H9 (cell line): ENCODE data around the gene PJA2. TPM values are rescaled to one million over a fixed set of nuclear protein-coding genes. Genes with fewer than 3 reads are reported as not detected.

Experiments used
- DNase-seq: peaks from one replicate; pipeline ENCODE4 v3.0.0-alpha.2; 2017
- H2AFZ ChIP-seq: one replicate; pipeline ENCODE4 v1.6.1; 2013; ENCODE audit warnings: mild to moderate bottlenecking, low read length, control low read depth, moderate library complexity
- H2AK5ac ChIP-seq: 2 replicates; pipeline ENCODE4 v1.6.1; 2013; ENCODE audit warnings: low read length, control low read depth, mixed read lengths; ENCODE audit not compliant: insufficient read length
- H2BK120ac ChIP-seq: one replicate; pipeline ENCODE4 v1.6.1; 2013; ENCODE audit warnings: low read depth, mild to moderate bottlenecking, low read length, control low read depth, inconsistent platforms; ENCODE audit not compliant: poor library complexity, severe bottlenecking
- H2BK12ac ChIP-seq: 2 replicates; pipeline ENCODE4 v1.6.1; 2013; ENCODE audit warnings: low read length, control low read depth, mixed read lengths, low read depth; ENCODE audit not compliant: insufficient read length
- H2BK15ac ChIP-seq: 2 replicates; pipeline ENCODE4 v1.6.1; 2013; ENCODE audit warnings: low read depth, low read length, control low read depth
- H2BK20ac ChIP-seq: one replicate; pipeline ENCODE4 v1.6.1; 2013; ENCODE audit warnings: low read depth, mild to moderate bottlenecking, low read length, control low read depth, inconsistent platforms; ENCODE audit not compliant: poor library complexity, severe bottlenecking
- H2BK5ac ChIP-seq: 2 replicates; pipeline ENCODE4 v1.6.1; 2013; ENCODE audit warnings: low read length, control low read depth, mixed read lengths; ENCODE audit not compliant: insufficient read length
- H3K14ac ChIP-seq: 2 replicates; pipeline ENCODE4 v1.6.1; 2013; ENCODE audit warnings: low read length, control low read depth; ENCODE audit not compliant: insufficient read depth
- H3K18ac ChIP-seq: 2 replicates; pipeline ENCODE4 v1.6.1; 2013; ENCODE audit warnings: low read depth, mild to moderate bottlenecking, mixed read lengths, low read length, control low read depth; ENCODE audit not compliant: insufficient read length
- H3K23ac ChIP-seq: 2 replicates; pipeline ENCODE4 v1.6.1; 2013; ENCODE audit warnings: low read length, control low read depth, mixed read lengths, low read depth; ENCODE audit not compliant: insufficient read length
- H3K23me2 ChIP-seq: 2 replicates; pipeline ENCODE4 v1.6.1; 2013; ENCODE audit warnings: low read depth, mild to moderate bottlenecking, mixed read lengths, low read length, control low read depth; ENCODE audit not compliant: insufficient read length, poor library complexity, severe bottlenecking
- H3K27ac ChIP-seq: 2 replicates; pipeline ENCODE4 v1.5.1; 2013; ENCODE audit warnings: low read length, control low read depth, mixed read lengths, low read depth; ENCODE audit not compliant: insufficient read length
- H3K27me3 ChIP-seq: 2 replicates; pipeline ENCODE4 v1.6.1; 2013; ENCODE audit warnings: low read length, control low read depth, inconsistent platforms; ENCODE audit not compliant: insufficient read depth
- H3K4ac ChIP-seq: 2 replicates; pipeline ENCODE4 v1.6.1; 2013; ENCODE audit warnings: low read depth, mild to moderate bottlenecking, control low read depth, inconsistent platforms, low read length, moderate library complexity
- H3K4me1 ChIP-seq: 2 replicates; pipeline ENCODE4 v1.6.1; 2013; ENCODE audit warnings: low read length, control low read depth, inconsistent platforms; ENCODE audit not compliant: insufficient read depth
- H3K4me2 ChIP-seq: 2 replicates; pipeline ENCODE4 v1.6.1; 2013; ENCODE audit warnings: low read length, control low read depth, mixed read lengths; ENCODE audit not compliant: insufficient read length, insufficient read depth
- H3K56ac ChIP-seq: 2 replicates; pipeline ENCODE4 v1.6.1; 2013; ENCODE audit warnings: low read depth, mild to moderate bottlenecking, mixed read lengths, low read length, control low read depth; ENCODE audit not compliant: insufficient read length
- H3K79me1 ChIP-seq: 2 replicates; pipeline ENCODE4 v1.6.1; 2013; ENCODE audit warnings: low read depth, mild to moderate bottlenecking, moderate library complexity, low read length, control low read depth, inconsistent platforms; ENCODE audit not compliant: insufficient read depth, poor library complexity, severe bottlenecking
- H3K79me2 ChIP-seq: 2 replicates; pipeline ENCODE4 v1.6.1; 2013; ENCODE audit warnings: low read length, control low read depth, inconsistent platforms; ENCODE audit not compliant: insufficient read depth
- H3K9ac ChIP-seq: 2 replicates; pipeline ENCODE4 v1.6.1; 2013; ENCODE audit warnings: low read length, control low read depth, mixed read lengths; ENCODE audit not compliant: insufficient read length; ENCODE audit errors: extremely low read depth
- H3K9me3 ChIP-seq: one replicate; pipeline ENCODE4 v1.6.1; 2013; ENCODE audit warnings: low read depth, low read length, inconsistent platforms; ENCODE audit not compliant: control insufficient read depth
- H3T11ph ChIP-seq: one replicate; pipeline ENCODE4 v1.6.1; 2013; ENCODE audit warnings: mild to moderate bottlenecking, low read length, control low read depth, inconsistent platforms
- H4K20me1 ChIP-seq: one replicate; pipeline ENCODE4 v1.6.1; 2013; ENCODE audit not compliant: control insufficient read depth, insufficient read length, insufficient read depth
- H4K5ac ChIP-seq: 2 replicates; pipeline ENCODE4 v1.6.1; 2013; ENCODE audit warnings: low read depth, mild to moderate bottlenecking, mixed read lengths, low read length, control low read depth; ENCODE audit not compliant: insufficient read length
- H4K8ac ChIP-seq: replicated peaks from 2 replicates; pipeline ENCODE4 v1.6.1; 2013; ENCODE audit warnings: low read length, control low read depth, mixed read lengths, low read depth; ENCODE audit not compliant: insufficient read length
- H4K91ac ChIP-seq: 2 replicates; pipeline ENCODE4 v1.6.1; 2013; ENCODE audit warnings: low read depth, mild to moderate bottlenecking, moderate library complexity, mixed read lengths, low read length, control low read depth; ENCODE audit not compliant: insufficient read length
- H3K27ac Mint-ChIP-seq, 3 experiments: 2 replicates in 2 of 3; 3 replicates in 1 of 3; pipeline ENCODE4 v1.8.0; 2020 to 2021; ENCODE audit warnings: mixed read lengths in 3 of 3, mild to moderate bottlenecking in 1 of 3, moderate library complexity in 1 of 3
- H3K27me3 Mint-ChIP-seq: 2 replicates; pipeline ENCODE4 v1.8.0; 2021; ENCODE audit warnings: low read depth, mild to moderate bottlenecking, moderate library complexity, mixed read lengths
- H3K36me3 Mint-ChIP-seq, 3 experiments: 2 replicates in 2 of 3; 3 replicates in 1 of 3; pipeline ENCODE4 v1.8.0; 2020 to 2021; ENCODE audit warnings: low read depth in 3 of 3, mixed read lengths in 3 of 3; ENCODE audit not compliant: insufficient read depth in 1 of 3
- H3K4me1 Mint-ChIP-seq, 2 experiments: 2 replicates each; pipeline ENCODE4 v1.8.0; 2020; ENCODE audit warnings: mixed read lengths in 2 of 2
- H3K4me3 Mint-ChIP-seq, 2 experiments: 2 replicates in 1 of 2; 3 replicates in 1 of 2; pipeline ENCODE4 v1.8.0; 2020 to 2021; ENCODE audit warnings: mild to moderate bottlenecking in 2 of 2, mixed read lengths in 2 of 2, moderate library complexity in 1 of 2
- H3K9me3 Mint-ChIP-seq, 2 experiments: 2 replicates in 1 of 2; 3 replicates in 1 of 2; pipeline ENCODE4 v1.8.0; 2020; ENCODE audit warnings: mild to moderate bottlenecking in 2 of 2, mixed read lengths in 2 of 2, moderate library complexity in 1 of 2
- total RNA-seq: library from RNA; stranded (reverse); gene quantifications from 2 replicates; pipeline ENCODE4 v1.2.1, GENCODE V29; 2021
- TF ChIP-seq, protein P1 (sequence below): fragments of 200-600 bp; sonication (generic); conservative IDR thresholded peaks from 3 replicates; pipeline ENCODE4 v1.8.0; 2021; ENCODE audit warnings: antibody characterized with exemption, mild to moderate bottlenecking

The PJA2 gene
- total RNA-seq, 1 experiment from 2014 or later, result 41.5 TPM

DNA sequence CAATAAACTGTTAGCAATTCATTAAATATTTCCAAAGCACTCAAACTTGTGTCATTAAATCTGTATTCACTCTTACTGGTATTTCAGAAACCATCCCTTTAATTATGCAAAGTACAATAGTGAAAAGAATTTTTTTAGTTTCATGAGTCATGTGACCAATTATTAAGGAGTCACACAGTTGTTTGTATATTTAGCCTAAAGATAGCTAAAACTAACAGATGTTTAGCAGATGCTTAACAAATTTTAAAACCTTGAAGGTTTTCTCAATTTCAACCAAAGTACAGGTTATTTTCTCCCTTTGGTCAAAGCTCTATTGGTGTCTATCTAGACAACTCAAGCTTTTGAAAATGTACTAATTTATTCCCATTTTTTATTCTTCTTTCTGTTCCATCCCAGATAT is 44.1 kb downstream of the PJA2 start:
- Histone ChIP-seq H3K79me2 (no peaks in the 10 kb centered on the region), H3K23me2 (no peaks in the 10 kb centered on the region), H3K4me1 (no peaks in the 10 kb centered on the region), H3K79me1 (no peaks in the 10 kb centered on the region), H4K91ac (no peak overlapping the region), H4K8ac (no peak overlapping the region), H3K23ac (no peak overlapping the region), H3K4ac (no peak overlapping the region), H4K5ac (no peak overlapping the region), H3K9ac (no peak overlapping the region), H2BK12ac (no peak overlapping the region), H2BK15ac (no peak overlapping the region), H3K4me2 (no peak overlapping the region), H3K56ac (no peak overlapping the region), H2BK20ac (no peak overlapping the region), H2AFZ (no peak overlapping the region), H3T11ph (no peak overlapping the region), H2AK5ac (no peak overlapping the region), H2BK5ac (no peak overlapping the region), H2BK120ac (no peak overlapping the region), H3K27me3 (no peaks in the 10 kb centered on the region), H3K27ac (no peak overlapping the region), H3K18ac (no peak overlapping the region), H4K20me1 (no peaks in the 10 kb centered on the region), H3K9me3 (no peaks in the 10 kb centered on the region), H3K14ac (no peak overlapping the region)
- TF ChIP-seq, protein P1, sequence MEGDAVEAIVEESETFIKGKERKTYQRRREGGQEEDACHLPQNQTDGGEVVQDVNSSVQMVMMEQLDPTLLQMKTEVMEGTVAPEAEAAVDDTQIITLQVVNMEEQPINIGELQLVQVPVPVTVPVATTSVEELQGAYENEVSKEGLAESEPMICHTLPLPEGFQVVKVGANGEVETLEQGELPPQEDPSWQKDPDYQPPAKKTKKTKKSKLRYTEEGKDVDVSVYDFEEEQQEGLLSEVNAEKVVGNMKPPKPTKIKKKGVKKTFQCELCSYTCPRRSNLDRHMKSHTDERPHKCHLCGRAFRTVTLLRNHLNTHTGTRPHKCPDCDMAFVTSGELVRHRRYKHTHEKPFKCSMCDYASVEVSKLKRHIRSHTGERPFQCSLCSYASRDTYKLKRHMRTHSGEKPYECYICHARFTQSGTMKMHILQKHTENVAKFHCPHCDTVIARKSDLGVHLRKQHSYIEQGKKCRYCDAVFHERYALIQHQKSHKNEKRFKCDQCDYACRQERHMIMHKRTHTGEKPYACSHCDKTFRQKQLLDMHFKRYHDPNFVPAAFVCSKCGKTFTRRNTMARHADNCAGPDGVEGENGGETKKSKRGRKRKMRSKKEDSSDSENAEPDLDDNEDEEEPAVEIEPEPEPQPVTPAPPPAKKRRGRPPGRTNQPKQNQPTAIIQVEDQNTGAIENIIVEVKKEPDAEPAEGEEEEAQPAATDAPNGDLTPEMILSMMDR, result no peak
- no peaks in the 10 kb centered on the region for H3K4me1 Mint-ChIP-seq
- DNase-seq, result no peak
- H3K27ac Mint-ChIP-seq, result no peak overlapping the region
- H3K27me3 Mint-ChIP-seq, result no peaks in the 10 kb centered on the region
- peaks cover 0 to 8% of the 10 kb centered on the region in 2 experiments; a peak in 2 of 5 replicates for H3K9me3 Mint-ChIP-seq
- H3K36me3 Mint-ChIP-seq, result peaks cover 32 to 53% (median 44%) of the 10 kb centered on the region in 3 experiments
- H3K4me3 Mint-ChIP-seq, result no peak overlapping the region
